Stimulated activated naive CD8-positive, alpha-beta T cell treated with anti-CD3 and anti-CD28 coated beads, Interleukin-15, amount 100 ng/mL, for 72 hours (primary cell): ENCODE results near the gene RBM3.

Experiments
- ATAC-seq: fragments of 150-1000 bp; cut with Tn5 transposase; 2 replicates; pipeline ENCODE4 v1.10.0; 2021; ENCODE audit warnings: mild to moderate bottlenecking, moderate library complexity
- DNase-seq, 2 donors: peaks; one replicate each; pipeline ENCODE4 v3.0.0; 2021 to 2022
- H3K27ac Mint-ChIP-seq, 2 donors: one replicate each; pipeline ENCODE4 v1.8.0; 2022; ENCODE audit warnings: mild to moderate bottlenecking in 2 of 2, mixed read lengths in 2 of 2, moderate library complexity in 2 of 2
- H3K27me3 Mint-ChIP-seq: one replicate; pipeline ENCODE4 v1.8.0; 2022; ENCODE audit warnings: mixed read lengths
- H3K4me1 Mint-ChIP-seq: one replicate; pipeline ENCODE4 v1.8.0; 2022; ENCODE audit warnings: mild to moderate bottlenecking, mixed read lengths
- H3K4me3 Mint-ChIP-seq, 2 donors: one replicate each; pipeline ENCODE4 v1.8.0; 2022; ENCODE audit warnings: mild to moderate bottlenecking in 2 of 2, mixed read lengths in 2 of 2, moderate library complexity in 1 of 2
- H3K9me3 Mint-ChIP-seq, 2 donors: one replicate each; pipeline ENCODE4 v1.8.0; 2022; ENCODE audit warnings: mixed read lengths in 2 of 2

The RBM3 gene

GRCh38 chrX:48559636-48560035, 14.6 kb upstream of the RBM3 start:
- DNase-seq (no peak), ATAC-seq (no peak)
- Mint-ChIP-seq H3K4me3 (no peak overlapping the region), H3K9me3 (no peaks in the 10 kb centered on the region), H3K4me1 (no peaks in the 10 kb centered on the region), H3K27ac (no peak overlapping the region), H3K27me3 (no peaks in the 10 kb centered on the region)

- ATAC-seq, result no peak
- Mint-ChIP-seq H3K4me3 (no peak overlapping the region), H3K27me3 (no peaks in the 10 kb centered on the region), H3K9me3 (no peaks in the 10 kb centered on the region), H3K4me1 (no peaks in the 10 kb centered on the region), H3K27ac (no peak overlapping the region)
- no peak for DNase-seq
Observed at GRCh38 chrX:48560056-48560455, 14.2 kb upstream of the RBM3 start.

- H3K9me3 Mint-ChIP-seq, result no peaks in the 10 kb centered on the region
- no peak for ATAC-seq
- no peak overlapping the region for H3K27ac Mint-ChIP-seq
- H3K27me3 Mint-ChIP-seq, result no peaks in the 10 kb centered on the region
- H3K4me1 Mint-ChIP-seq, result no peaks in the 10 kb centered on the region
- no peak for DNase-seq
- no peak overlapping the region for H3K4me3 Mint-ChIP-seq
Observed at GRCh38 chrX:48560681-48561080, 13.6 kb upstream of the RBM3 start.

DNA sequence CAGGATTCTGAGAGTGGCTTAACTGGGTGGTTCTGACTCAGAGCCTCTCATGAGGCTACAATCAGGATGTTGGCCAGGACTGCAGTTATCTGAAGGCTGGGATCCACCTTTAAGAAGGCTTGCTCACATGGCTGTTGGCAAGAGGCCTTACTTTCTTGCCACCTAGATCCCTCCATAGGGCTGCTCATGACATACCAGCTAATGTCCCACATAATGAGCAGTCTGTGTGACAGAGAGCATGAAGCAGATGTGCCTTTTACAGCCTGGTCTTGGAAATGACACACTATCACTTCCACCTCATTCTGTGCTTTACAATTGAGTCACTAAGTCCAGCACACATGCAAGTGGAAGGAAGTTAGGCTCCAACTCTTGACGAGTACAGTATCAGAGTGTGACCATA, 4.3 kb upstream of the RBM3 start:
- Mint-ChIP-seq H3K4me3 (no peak overlapping the region), H3K27me3 (no peaks in the 10 kb centered on the region), H3K4me1 (peaks cover 7% of the 10 kb centered on the region), H3K9me3 (no peaks in the 10 kb centered on the region), H3K27ac (no peak overlapping the region)
- DNase-seq (peak in 1 of 2 donors; percentile 50), ATAC-seq (peak; percentile 75)

DNA sequence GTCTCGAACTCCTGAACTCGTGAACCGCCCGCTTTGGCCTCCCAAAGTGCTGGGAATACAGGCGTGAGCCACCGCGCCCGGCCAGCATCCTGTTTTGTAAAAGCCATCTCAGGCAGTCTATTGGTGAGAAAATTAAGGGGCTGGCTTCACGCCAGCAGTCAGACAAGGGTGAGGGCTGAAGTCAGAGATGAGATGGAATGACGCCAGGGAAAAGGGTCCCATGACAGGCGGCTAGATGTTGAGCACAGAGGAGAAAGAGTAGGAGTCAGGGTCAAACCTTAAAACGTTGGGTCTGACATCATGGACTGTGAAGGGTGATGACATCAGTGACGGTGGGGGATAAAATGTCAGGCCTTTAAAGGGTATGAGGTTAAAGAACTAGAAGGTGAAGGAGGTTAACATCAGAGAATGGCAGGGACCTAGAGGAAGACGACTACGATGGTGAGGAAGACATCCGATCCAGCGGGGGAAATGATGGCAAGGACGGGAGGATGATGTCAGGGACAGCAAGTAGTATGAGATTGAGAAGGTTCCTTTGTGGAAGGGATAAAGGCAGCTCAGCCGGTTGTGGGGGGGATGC, 504 bp upstream of the RBM3 start:
- peak overlapping the region; percentile 99 to 100 for H3K27ac Mint-ChIP-seq
- no peaks in the 10 kb centered on the region for H3K9me3 Mint-ChIP-seq
- ATAC-seq (peak; percentile 42), DNase-seq (no peak)
- no peaks in the 10 kb centered on the region for H3K27me3 Mint-ChIP-seq
- H3K4me3 Mint-ChIP-seq, result peak overlapping the region; percentile 90 to 97
- H3K4me1 Mint-ChIP-seq, result peaks cover 21% of the 10 kb centered on the region

GRCh38 chrX:48575642-48576041, 1.4 kb downstream of the RBM3 start:
- peaks cover 34% of the 10 kb centered on the region for H3K4me1 Mint-ChIP-seq
- H3K9me3 Mint-ChIP-seq, result no peaks in the 10 kb centered on the region
- DNase-seq (no peak), ATAC-seq (no peak)
- no peaks in the 10 kb centered on the region for H3K27me3 Mint-ChIP-seq
- peak overlapping the region; percentile 90 to 97 for H3K4me3 Mint-ChIP-seq
- peak overlapping the region; percentile 89 to 100 for H3K27ac Mint-ChIP-seq

DNA sequence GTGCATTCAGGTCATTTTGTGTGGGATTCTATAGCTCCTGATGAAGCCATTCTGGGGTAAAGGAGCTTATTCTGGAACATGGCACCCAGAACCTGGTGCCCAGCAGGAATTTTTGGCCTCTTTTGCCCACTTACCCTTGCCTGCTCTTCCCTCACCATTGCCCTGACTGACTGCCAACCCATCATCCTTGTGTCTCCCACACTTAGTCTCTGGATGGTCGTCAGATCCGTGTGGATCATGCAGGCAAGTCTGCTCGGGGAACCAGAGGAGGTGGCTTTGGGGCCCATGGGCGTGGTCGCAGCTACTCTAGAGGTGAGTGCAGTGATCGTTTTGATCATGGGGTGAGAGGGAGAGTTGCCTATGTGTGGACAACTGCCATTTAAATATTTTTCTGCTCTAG, 1.8 kb downstream of the RBM3 start:
- Mint-ChIP-seq H3K27ac (peak overlapping the region; percentile 81 to 100), H3K9me3 (no peaks in the 10 kb centered on the region), H3K4me3 (peak overlapping the region; percentile 90 to 97), H3K27me3 (no peaks in the 10 kb centered on the region), H3K4me1 (peaks cover 34% of the 10 kb centered on the region)
- DNase-seq (no peak), ATAC-seq (no peak)

DNA sequence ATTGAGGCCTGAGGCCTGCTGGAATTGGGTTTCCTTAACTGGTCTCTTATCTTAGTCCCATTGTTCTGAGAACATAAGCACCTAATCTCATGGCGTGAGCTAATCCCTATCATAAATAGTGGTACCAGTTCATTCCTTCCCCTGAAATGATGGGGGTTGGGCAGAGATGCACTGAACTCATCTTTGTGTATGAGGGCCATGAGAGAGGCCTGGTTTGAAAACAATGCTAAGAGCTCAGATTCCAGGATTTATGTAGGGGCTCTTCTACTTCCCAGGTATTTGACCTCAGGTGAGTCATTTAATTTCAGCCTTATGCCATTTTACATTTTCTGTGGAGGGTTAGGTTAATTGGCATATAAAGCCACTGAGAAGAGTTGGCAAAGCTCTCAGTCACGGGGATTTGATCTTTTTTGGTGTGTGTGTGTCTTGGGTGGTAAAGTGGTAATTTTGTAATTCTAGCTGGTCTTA, 4.4 kb downstream of the RBM3 start:
- Mint-ChIP-seq H3K27ac (peak overlapping the region; percentile 41 to 83), H3K27me3 (no peaks in the 10 kb centered on the region), H3K4me1 (peaks cover 31% of the 10 kb centered on the region), H3K9me3 (no peaks in the 10 kb centered on the region), H3K4me3 (no peak overlapping the region)
- ATAC-seq, result no peak
- no peak for DNase-seq

DNA sequence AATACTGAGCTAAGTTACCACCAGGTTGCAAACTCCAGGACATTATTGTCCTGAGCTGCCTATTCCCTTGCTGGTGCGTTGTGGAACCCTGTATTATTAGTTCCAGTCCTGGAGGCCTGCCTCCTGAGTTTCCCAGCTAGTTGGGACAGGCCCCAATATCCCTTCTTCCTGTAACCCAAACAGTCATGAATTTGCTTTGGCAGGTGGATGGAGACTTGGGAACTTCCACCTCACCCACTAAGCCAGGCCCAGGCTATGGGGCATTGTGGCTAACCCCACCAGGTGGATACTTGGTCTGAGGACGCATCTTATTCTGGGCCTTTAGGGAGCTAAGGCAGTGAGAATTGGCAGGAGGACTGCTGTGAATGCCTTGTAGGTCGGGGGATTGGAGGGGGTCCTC, 5.0 kb downstream of the RBM3 start:
- Mint-ChIP-seq H3K27me3 (no peaks in the 10 kb centered on the region), H3K4me3 (no peak overlapping the region), H3K4me1 (peaks cover 27% of the 10 kb centered on the region), H3K27ac (no peak overlapping the region), H3K9me3 (no peaks in the 10 kb centered on the region)
- DNase-seq, result no peak
- ATAC-seq, result no peak

- Mint-ChIP-seq H3K4me1 (peaks cover 24% of the 10 kb centered on the region), H3K4me3 (no peak overlapping the region), H3K27ac (peak overlapping the region in 1 of 2 donors; percentile 76)
Observed at GRCh38 chrX:48580662-48581061, 6.4 kb downstream of the RBM3 start.

GRCh38 chrX:48584698-48585097, 10.4 kb downstream of the RBM3 start:
- peaks cover 5% of the 10 kb centered on the region for H3K4me1 Mint-ChIP-seq
- DNase-seq (no peak), ATAC-seq (no peak)
- H3K4me3 Mint-ChIP-seq, result no peak overlapping the region
- H3K27me3 Mint-ChIP-seq, result no peaks in the 10 kb centered on the region
- H3K9me3 Mint-ChIP-seq, result no peaks in the 10 kb centered on the region
- H3K27ac Mint-ChIP-seq, result no peak overlapping the region

More at GRCh38 chrX:48580662-48581061, 6.4 kb downstream of the RBM3 start:
- ATAC-seq (no peak), DNase-seq (no peak)
- no peaks in the 10 kb centered on the region for H3K9me3 Mint-ChIP-seq
- no peaks in the 10 kb centered on the region for H3K27me3 Mint-ChIP-seq

- DNase-seq, result no peak
- ATAC-seq, result no peak
- no peaks in the 10 kb centered on the region for H3K27me3 Mint-ChIP-seq
- H3K27ac Mint-ChIP-seq, result no peak overlapping the region
- no peak overlapping the region for H3K4me3 Mint-ChIP-seq
- H3K4me1 Mint-ChIP-seq, result no peaks in the 10 kb centered on the region
- H3K9me3 Mint-ChIP-seq, result no peaks in the 10 kb centered on the region
Observed at GRCh38 chrX:48589482-48590162, 15.3 kb downstream of the RBM3 start.

DNA sequence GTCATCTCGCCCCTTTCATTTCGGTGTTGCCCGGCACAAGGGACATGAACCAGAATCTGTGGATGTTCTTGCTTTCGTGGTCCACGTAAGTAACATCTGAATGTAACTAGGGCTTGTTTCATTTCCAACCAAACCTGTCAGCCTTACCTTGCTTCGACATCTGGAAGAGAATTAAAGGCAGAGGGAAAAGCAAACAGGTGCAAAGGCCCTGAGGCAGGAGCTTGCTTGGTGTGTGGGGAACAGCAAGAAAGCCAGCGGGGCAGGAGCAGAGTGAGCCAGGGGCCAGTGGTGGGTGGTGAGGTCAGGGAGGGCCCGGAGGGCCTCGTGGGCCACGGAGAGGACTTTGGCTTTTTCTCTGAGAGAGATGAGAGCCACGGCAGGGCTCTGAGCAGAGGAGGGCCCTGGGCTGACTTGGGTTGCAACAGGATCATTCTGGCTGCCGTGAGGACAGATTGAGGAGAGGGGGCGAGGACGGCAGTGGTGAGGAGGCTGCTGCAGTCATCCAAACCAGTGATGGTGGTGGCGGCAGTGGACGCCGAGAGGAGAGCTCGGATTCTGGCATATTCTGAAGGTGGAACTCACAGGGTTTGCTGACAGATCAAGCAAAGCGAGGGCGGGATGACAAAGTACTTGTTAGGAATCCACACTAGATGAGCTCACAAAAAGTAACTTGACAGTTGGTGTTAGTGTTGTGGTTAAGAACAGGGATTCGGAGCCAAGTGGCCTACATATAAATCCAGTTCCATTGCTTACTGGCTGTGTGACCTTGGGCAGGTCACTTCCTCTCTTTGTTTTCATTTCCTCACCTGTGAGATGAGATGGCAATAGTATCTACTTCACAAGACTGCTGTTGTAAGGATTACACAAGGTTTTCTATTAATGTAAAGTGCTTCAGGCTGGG, 16.2 kb downstream of the RBM3 start:
- Mint-ChIP-seq H3K27ac (no peak overlapping the region), H3K27me3 (no peaks in the 10 kb centered on the region), H3K9me3 (no peaks in the 10 kb centered on the region), H3K4me1 (no peaks in the 10 kb centered on the region), H3K4me3 (no peak overlapping the region)
- ATAC-seq (no peak), DNase-seq (no peak)

DNA sequence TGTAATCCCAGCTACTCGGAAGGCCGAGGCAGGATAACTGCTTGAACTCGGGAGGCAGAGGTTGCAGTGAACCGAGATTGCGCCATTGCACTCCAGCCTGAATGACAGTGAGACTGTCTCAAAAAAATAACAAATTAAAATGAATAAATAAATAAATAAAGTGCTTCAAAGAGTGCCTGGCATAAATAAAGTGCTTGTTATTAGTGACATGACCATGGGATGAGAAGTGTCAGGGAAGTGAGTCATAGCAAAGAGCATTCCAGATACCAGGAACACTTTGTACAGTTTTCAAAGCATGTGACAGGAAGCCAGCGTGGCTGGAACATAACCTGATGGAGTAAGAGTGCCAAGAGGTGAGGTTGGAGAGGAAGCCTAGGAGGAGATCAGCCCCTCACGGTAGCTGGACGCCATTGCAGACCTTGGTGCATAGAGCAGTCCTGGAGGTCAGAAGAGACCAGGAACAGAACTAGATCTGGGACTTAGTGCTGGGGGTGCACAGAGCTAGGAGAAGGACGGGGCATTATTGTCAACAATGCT, 17.0 kb downstream of the RBM3 start:
- Mint-ChIP-seq H3K9me3 (no peaks in the 10 kb centered on the region), H3K4me1 (no peaks in the 10 kb centered on the region), H3K4me3 (no peak overlapping the region), H3K27me3 (no peaks in the 10 kb centered on the region), H3K27ac (no peak overlapping the region)
- ATAC-seq (no peak), DNase-seq (no peak)

GRCh38 chrX:48592971-48593370, 18.7 kb downstream of the RBM3 start:
- peaks cover 10% of the 10 kb centered on the region for H3K4me1 Mint-ChIP-seq
- ATAC-seq (no peak), DNase-seq (no peak)
- H3K27me3 Mint-ChIP-seq, result no peaks in the 10 kb centered on the region
- no peaks in the 10 kb centered on the region for H3K9me3 Mint-ChIP-seq
- no peak overlapping the region for H3K4me3 Mint-ChIP-seq
- H3K27ac Mint-ChIP-seq, result no peak overlapping the region

DNA sequence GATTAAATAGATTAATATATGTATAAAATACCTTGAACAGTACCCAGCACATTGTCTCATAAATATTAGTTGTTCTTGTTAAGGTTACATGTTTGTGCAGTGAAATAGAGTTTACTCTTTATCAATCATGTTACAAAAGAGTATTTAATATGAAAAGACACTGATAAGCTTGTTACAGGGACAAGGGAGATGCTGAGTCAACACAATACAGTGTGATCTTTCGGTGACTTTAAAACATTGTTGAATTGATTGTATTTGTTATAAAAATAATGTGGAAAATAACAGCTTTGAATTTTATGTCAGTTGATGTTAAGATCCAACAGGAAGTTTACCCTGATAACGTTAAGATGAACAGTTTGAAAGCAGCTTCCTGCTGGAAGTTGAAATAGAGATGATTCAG, 21.6 kb downstream of the RBM3 start:
- Mint-ChIP-seq H3K9me3 (no peaks in the 10 kb centered on the region), H3K27me3 (no peaks in the 10 kb centered on the region), H3K27ac (no peak overlapping the region), H3K4me1 (peaks cover 19% of the 10 kb centered on the region), H3K4me3 (no peak overlapping the region)
- no peak for ATAC-seq
- DNase-seq, result no peak
